Measurements from ENCODE around the gene C2orf49. TPM values are rescaled to one million over a fixed set of nuclear protein-coding genes. Genes with fewer than 3 reads are reported as not detected.
"Not testable (repeated sequence)": the region's sequence is repeated elsewhere in the genome, so short reads cannot be mapped to it uniquely, and the experiment has no call there.

The C2orf49 gene
- total RNA-seq, 1 experiment from 2014 or later = 22.0 TPM

GRCh38 chr2:105321875-105322646 lies 15.3 kb upstream of the C2orf49 start:
- peak; percentile 57 for DNase-seq (ENCODE audit: low read depth)

GRCh38 chr2:105323111-105323510 lies 14.2 kb upstream of the C2orf49 start:
- DNase-seq (ENCODE audit: low read depth) = no peak

- DNase-seq (ENCODE audit: low read depth) = no peak
Measured at GRCh38 chr2:105324101-105324500, 13.2 kb upstream of the C2orf49 start.

GRCh38 chr2:105324732-105325131 lies 12.6 kb upstream of the C2orf49 start:
- DNase-seq (ENCODE audit: low read depth) = peak; percentile 85

- DNase-seq (ENCODE audit: low read depth) = peak; percentile 72
Measured at GRCh38 chr2:105325389-105325963, 11.9 kb upstream of the C2orf49 start.

GRCh38 chr2:105327271-105327670 lies 10.1 kb upstream of the C2orf49 start:
- not testable (repeated sequence) for DNase-seq (ENCODE audit: low read depth)

- no peak for DNase-seq (ENCODE audit: low read depth)
Measured at GRCh38 chr2:105327690-105328089, 9.7 kb upstream of the C2orf49 start.

- DNase-seq (ENCODE audit: low read depth) = peak; percentile 26
Measured at GRCh38 chr2:105328281-105329196, 8.8 kb upstream of the C2orf49 start.

GRCh38 chr2:105329197-105329554 lies 8.2 kb upstream of the C2orf49 start:
- no peak for DNase-seq (ENCODE audit: low read depth)

GRCh38 chr2:105329561-105330495 lies 7.5 kb upstream of the C2orf49 start, which contains the start of gene TGFBRAP1:
TSS of gene TGFBRAP1 (minus strand) at chr2:105329735. CDS start at chr2:105308301, 21,434 bp downstream.
- DNase-seq (ENCODE audit: low read depth) = peak; percentile 36

- peak; percentile 37 for DNase-seq (ENCODE audit: low read depth)
Measured at GRCh38 chr2:105330681-105331375, 6.5 kb upstream of the C2orf49 start.

GRCh38 chr2:105334211-105334610 lies 3.1 kb upstream of the C2orf49 start:
- DNase-seq (ENCODE audit: low read depth) = no peak

- DNase-seq (ENCODE audit: low read depth) = no peak
Measured at GRCh38 chr2:105335469-105335868, 1.9 kb upstream of the C2orf49 start.

GRCh38 chr2:105336786-105337121 lies 586 bp upstream of the C2orf49 start:
- no peak for DNase-seq (ENCODE audit: low read depth)

- DNase-seq (ENCODE audit: low read depth) = no peak
Measured at GRCh38 chr2:105338020-105338385, 663 bp downstream of the C2orf49 start.

GRCh38 chr2:105339414-105339813 lies 2.1 kb downstream of the C2orf49 start:
- DNase-seq (ENCODE audit: low read depth) = no peak

GRCh38 chr2:105344704-105345345 lies 7.5 kb downstream of the C2orf49 start:
- DNase-seq (ENCODE audit: low read depth) = peak; percentile 67

GRCh38 chr2:105357122-105357521 lies 19.8 kb downstream of the C2orf49 start:
- no peak for DNase-seq (ENCODE audit: low read depth)

- no peak for DNase-seq (ENCODE audit: low read depth)
Measured at GRCh38 chr2:105358593-105358992, 21.3 kb downstream of the C2orf49 start.
